GM12891 (cell line): ENCODE measurements around the gene PGLYRP2.

Experiments
- PAX5 ChIP-seq: IDR thresholded peaks from 2 replicates; pipeline ENCODE4 v1.6.1; 2011; ENCODE audit warnings: low read length, moderate library complexity, mild to moderate bottlenecking; ENCODE audit not compliant: insufficient read depth, severe bottlenecking
- POLR2A ChIP-seq: IDR thresholded peaks from 2 replicates; pipeline ENCODE4 v1.6.1; 2011; ENCODE audit warnings: low read depth, low read length, control low read depth
- POLR2AphosphoS5 ChIP-seq: IDR thresholded peaks from 2 replicates; pipeline ENCODE4 v1.6.1; 2011; ENCODE audit warnings: low read depth, low read length, control low read depth
- SPI1 ChIP-seq: IDR thresholded peaks from 2 replicates; pipeline ENCODE4 v1.6.1; 2011; ENCODE audit warnings: low read depth, low read length, control low read depth
- TAF1 ChIP-seq: IDR thresholded peaks from 2 replicates; pipeline ENCODE4 v1.6.1; 2011; ENCODE audit warnings: low read depth, low read length, control low read depth

DNA sequence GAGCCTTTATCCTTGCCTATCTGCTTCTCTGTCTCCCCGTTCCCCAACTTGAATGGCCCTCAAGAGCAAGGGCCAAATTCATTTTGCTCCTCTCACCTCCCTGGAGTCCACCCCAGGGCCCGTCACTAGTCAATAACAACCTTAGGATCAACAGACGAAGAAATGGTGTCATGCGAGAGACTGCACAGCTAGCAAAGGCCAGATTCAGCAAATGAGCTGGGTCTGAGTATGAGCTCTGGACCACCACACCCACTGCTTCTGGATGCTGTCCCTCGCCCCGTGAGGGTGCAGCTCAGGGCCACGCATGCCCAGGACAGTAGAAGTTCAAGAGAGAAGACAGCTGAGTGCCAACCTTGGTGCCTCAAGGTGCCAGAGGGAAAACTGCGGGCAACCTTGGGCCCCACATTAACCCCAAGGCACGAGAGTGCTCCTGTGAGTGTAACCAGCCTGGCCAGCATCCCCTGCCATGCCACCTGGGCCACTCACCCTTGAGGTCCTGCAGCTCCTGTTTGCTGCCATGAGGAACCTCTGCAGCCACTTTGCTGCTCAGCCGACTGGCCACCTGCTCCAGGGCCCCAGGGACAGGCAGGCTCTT is 48.7 kb downstream of the PGLYRP2 start:
- TF ChIP-seq TAF1 (no peak), POLR2A (no peak), POLR2AphosphoS5 (no peak), SPI1 (no peak), PAX5 (no peak)
